ENCODE measurements around the gene DMRTA2. TPM values are rescaled to one million over a fixed set of nuclear protein-coding genes. Genes with fewer than 3 reads are reported as not detected.
A peak's percentile ranks its signal among the peaks of the same experiment; 100 is the strongest.

DMRTA2 gene
- total RNA-seq: not detected

DNA sequence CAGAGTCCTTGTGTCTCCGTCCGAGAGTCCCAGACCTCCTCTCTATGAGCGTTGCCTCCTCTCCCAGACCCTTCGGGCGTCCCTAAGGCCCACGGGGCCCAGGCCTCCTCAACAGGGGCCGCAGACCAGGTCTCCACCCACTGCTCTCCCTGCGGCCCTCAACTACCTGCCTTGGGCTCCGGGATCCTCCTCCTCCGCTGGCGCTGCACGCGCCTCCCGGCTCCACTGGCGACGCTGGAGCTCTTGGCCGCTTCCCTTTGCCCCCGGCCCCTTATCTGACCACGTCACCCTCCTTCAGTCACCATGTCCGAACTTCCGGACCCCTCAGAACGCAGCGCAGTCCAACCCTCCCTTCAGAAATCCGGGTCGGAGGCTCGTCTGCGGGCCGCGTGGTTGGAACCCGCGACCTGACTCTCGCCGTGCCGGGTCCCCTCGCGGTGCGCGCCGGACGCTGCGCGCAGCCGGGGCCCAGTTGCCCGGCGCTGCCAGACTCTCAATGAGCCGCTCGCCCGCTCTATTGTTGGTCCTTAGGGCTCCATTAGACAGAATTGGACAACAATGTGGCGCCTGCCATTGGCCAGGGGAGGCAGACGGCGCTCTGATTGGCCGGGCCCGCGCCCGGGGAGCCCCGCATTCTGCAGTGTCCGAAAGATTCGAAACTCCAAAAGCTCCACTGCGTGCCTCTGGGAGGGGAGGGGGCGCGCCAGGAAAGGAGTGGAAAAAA is at the start of gene DMRTA2:
Gene DMRTA2 (minus strand): TSS at position 498 of the 724 bp plus-strand sequence. CDS start 1,907 bp downstream, outside the sequence.
- TF ChIP-seq, protein P1, sequence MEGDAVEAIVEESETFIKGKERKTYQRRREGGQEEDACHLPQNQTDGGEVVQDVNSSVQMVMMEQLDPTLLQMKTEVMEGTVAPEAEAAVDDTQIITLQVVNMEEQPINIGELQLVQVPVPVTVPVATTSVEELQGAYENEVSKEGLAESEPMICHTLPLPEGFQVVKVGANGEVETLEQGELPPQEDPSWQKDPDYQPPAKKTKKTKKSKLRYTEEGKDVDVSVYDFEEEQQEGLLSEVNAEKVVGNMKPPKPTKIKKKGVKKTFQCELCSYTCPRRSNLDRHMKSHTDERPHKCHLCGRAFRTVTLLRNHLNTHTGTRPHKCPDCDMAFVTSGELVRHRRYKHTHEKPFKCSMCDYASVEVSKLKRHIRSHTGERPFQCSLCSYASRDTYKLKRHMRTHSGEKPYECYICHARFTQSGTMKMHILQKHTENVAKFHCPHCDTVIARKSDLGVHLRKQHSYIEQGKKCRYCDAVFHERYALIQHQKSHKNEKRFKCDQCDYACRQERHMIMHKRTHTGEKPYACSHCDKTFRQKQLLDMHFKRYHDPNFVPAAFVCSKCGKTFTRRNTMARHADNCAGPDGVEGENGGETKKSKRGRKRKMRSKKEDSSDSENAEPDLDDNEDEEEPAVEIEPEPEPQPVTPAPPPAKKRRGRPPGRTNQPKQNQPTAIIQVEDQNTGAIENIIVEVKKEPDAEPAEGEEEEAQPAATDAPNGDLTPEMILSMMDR (IDR thresholded peaks at IDR 0.05): no peak
- peaks cover 8% of the 10 kb centered on the region for H3K4me1 ChIP-seq
- peak within 1 kb of the TSS; percentile 34 for H3K4me3 ChIP-seq
- intact Hi-C loops (cut with DNase I): no loop called here
- H3K27ac ChIP-seq: no peak within 1 kb of the TSS
- DNase-seq: no peak
- H3K9ac ChIP-seq (ENCODE audit: low read depth in 2 of 2, low read length in 2 of 2): no peak within 1 kb of the TSS
- H3K27me3 ChIP-seq: peaks cover 96% of the 10 kb centered on the region
- H3K9me3 ChIP-seq: no peaks in the 10 kb centered on the region
- H3K36me3 ChIP-seq: no peaks in the 10 kb centered on the region

DNA sequence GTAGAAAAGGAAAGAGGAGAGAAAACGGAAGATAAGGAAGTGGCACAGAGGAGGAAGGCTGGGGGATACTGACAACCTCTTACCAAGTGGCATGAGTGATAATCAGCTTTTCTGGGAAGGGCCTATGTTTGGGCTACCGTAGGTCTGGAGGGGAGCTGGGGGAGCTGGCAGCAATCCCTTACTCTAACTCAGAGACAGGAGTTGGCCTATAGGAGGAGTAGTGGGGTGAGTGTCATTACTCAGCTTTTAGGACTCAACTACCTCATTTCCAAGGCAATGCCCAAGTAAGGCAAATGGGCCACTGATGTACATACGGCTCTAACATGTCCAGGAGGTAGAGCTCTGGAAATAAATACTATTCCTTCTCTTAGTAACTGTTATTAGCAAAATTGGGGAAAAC is 48.7 kb upstream of the DMRTA2 start:
- intact Hi-C loops (cut with DNase I): no loop called here
- H3K9me3 ChIP-seq: no peaks in the 10 kb centered on the region
- TF ChIP-seq, protein P1 (IDR thresholded peaks at IDR 0.05): no peak
- H3K27ac ChIP-seq: no peak overlapping the region
- no peaks in the 10 kb centered on the region for H3K4me1 ChIP-seq
- no peak overlapping the region for H3K4me3 ChIP-seq
- H3K27me3 ChIP-seq: no peaks in the 10 kb centered on the region
- no peak overlapping the region for H3K9ac ChIP-seq (ENCODE audit: low read depth in 2 of 2, low read length in 2 of 2)
- DNase-seq: no peak
- H3K36me3 ChIP-seq: no peaks in the 10 kb centered on the region

GRCh38 chr1:50462964-50463363 is 39.7 kb upstream of the DMRTA2 start:
- TF ChIP-seq, protein P1 (IDR thresholded peaks at IDR 0.05): no peak
- Histone ChIP-seq H3K4me3 (no peak overlapping the region), H3K36me3 (no peaks in the 10 kb centered on the region), H3K27ac (no peak overlapping the region), H3K27me3 (no peaks in the 10 kb centered on the region), H3K9ac (ENCODE audit: low read depth in 2 of 2, low read length in 2 of 2) (no peak overlapping the region), H3K9me3 (no peaks in the 10 kb centered on the region), H3K4me1 (no peaks in the 10 kb centered on the region)
- no peak for DNase-seq
- intact Hi-C loops (cut with DNase I): no loop called here

DNA sequence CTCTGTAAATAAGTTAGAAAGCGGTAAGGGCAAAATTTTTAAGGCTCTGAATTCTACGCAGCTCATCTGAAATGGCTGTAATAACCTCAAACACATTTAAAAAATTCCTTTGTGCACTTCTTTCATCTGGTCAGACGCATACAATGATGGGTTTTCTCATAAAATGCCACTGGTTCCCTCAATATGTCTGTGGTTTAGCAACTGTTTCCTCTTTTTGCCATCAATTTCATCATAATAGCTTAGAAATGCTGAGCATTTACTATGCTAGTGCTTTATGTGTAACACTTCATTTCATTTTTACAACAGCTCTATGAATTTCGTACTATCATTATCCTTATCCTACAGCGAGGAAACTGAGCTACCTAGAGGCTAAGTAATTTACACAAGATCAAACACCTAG is 35.3 kb upstream of the DMRTA2 start:
- intact Hi-C loops (cut with DNase I): no loop called here
- no peaks in the 10 kb centered on the region for H3K36me3 ChIP-seq
- H3K9ac ChIP-seq (ENCODE audit: low read depth in 2 of 2, low read length in 2 of 2): no peak overlapping the region
- no peaks in the 10 kb centered on the region for H3K9me3 ChIP-seq
- TF ChIP-seq, protein P1 (IDR thresholded peaks at IDR 0.05): no peak
- no peak overlapping the region for H3K27ac ChIP-seq
- no peaks in the 10 kb centered on the region for H3K4me1 ChIP-seq
- no peak overlapping the region for H3K4me3 ChIP-seq
- H3K27me3 ChIP-seq: no peaks in the 10 kb centered on the region
- DNase-seq: no peak

DNA sequence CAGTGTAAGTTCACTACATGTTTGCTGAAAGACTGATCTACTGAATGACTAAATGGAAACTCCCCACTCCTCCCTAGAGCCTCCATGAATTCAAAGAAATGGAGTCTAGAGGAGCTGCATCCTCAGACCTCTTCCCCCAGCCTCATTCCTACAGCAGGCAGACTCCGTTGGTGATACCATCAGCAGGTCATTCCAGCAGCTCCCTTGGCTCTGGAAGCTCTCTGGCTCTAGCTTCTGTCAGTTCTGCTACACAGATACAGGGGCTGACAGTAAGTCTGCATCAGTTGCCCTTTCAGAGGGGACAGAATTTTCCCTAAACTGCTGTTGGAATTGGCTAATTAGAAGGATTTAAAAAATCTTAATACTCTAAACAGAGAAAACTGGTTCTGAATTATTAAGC is 31.7 kb upstream of the DMRTA2 start:
- no peaks in the 10 kb centered on the region for H3K27me3 ChIP-seq
- no peaks in the 10 kb centered on the region for H3K9me3 ChIP-seq
- no peak overlapping the region for H3K27ac ChIP-seq
- H3K4me3 ChIP-seq: no peak overlapping the region
- DNase-seq: no peak
- no peak overlapping the region for H3K9ac ChIP-seq (ENCODE audit: low read depth in 2 of 2, low read length in 2 of 2)
- intact Hi-C loops (cut with DNase I): no loop called here
- no peaks in the 10 kb centered on the region for H3K4me1 ChIP-seq
- TF ChIP-seq, protein P1 (IDR thresholded peaks at IDR 0.05): no peak
- H3K36me3 ChIP-seq: no peaks in the 10 kb centered on the region
